Vagina (tissue), 2 donors: ENCODE results near the gene BTRC.

Experiments used
- POLR2A ChIP-seq, 2 donors: fragments of 450-650 bp; IDR thresholded peaks; one replicate each; pipeline ENCODE4 v1.6.1; 2017; ENCODE audit warnings: antibody characterized with exemption in 2 of 2, mild to moderate bottlenecking in 2 of 2, moderate library complexity in 2 of 2
- POLR2AphosphoS5 ChIP-seq, 2 donors: sonication (generic); formaldehyde crosslinking; IDR thresholded peaks; one replicate each; pipeline ENCODE4 v1.9.0; 2017; ENCODE audit warnings: antibody characterized with exemption in 2 of 2, mild to moderate bottlenecking in 2 of 2, low read depth in 1 of 2; ENCODE audit not compliant: insufficient read depth in 1 of 2

DNA sequence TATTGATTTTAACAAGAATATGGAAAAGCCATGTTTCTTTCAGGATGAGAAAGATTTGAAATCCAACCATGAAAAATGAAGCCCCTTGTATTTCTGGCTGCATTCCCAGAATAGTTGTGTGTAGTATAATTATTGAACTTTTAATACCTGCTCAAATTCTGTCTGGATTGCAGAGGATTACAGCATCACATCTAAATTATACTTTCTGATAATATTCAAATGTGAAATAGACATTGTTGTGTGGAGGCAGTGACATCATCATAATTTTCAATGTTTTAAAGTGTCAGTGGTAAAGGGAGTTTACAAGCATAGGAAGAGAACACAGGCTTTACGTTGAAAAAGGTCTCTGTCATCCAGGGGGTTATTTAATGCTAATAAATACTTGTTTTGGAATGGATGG is 140.7 kb downstream of the BTRC start:
- TF ChIP-seq POLR2AphosphoS5 (IDR thresholded peaks at IDR 0.05; ENCODE audit: insufficient read depth in 1 of 2, low read depth in 1 of 2) = no peak
- no peak for TF ChIP-seq POLR2A (IDR thresholded peaks at IDR 0.05)
